Measurements from ENCODE around the gene DEPP1.

The DEPP1 gene

DNA sequence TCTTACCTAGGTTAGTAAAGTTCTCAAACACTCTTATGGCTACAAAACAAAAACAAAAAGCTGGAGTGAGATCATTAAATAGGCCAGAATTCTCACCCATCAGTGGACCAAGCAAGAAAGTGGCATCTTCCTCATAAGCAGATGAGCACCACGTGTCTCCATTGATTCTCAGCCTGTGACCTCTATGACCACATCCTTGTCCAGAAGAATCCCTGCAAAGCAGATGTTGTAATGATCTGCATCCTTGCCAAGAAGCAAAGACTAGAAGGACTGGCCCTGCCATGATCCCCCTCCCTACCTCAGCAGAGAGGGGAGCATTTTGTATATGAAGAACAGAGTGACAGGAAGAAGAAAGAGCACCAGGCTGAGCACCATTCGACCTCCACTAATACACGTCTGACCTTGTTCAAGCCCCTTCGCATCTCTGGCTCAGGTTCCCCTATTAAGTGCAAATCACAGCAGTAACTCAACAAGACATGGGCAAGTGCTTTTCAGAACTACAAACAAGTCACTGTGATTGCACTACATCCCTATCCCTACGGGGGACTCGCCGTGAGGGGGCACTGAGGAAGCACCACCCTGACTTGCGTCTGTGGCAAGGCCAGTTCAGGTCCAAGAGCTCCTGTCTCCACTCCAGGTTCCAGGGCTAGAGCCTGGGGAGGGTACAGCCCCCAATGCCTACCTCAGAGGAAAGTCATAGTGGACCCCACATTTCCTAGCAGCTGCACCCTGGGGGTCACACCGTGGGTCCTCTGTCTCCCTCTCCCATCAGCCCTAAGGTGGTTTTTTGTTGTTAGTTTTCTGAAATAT, 41.2 kb downstream of the DEPP1 start:
- H3K27ac ChIP-seq (ENCODE audit: poor library complexity, severe bottlenecking): no peak overlapping the region
- TF ChIP-seq, protein P1, sequence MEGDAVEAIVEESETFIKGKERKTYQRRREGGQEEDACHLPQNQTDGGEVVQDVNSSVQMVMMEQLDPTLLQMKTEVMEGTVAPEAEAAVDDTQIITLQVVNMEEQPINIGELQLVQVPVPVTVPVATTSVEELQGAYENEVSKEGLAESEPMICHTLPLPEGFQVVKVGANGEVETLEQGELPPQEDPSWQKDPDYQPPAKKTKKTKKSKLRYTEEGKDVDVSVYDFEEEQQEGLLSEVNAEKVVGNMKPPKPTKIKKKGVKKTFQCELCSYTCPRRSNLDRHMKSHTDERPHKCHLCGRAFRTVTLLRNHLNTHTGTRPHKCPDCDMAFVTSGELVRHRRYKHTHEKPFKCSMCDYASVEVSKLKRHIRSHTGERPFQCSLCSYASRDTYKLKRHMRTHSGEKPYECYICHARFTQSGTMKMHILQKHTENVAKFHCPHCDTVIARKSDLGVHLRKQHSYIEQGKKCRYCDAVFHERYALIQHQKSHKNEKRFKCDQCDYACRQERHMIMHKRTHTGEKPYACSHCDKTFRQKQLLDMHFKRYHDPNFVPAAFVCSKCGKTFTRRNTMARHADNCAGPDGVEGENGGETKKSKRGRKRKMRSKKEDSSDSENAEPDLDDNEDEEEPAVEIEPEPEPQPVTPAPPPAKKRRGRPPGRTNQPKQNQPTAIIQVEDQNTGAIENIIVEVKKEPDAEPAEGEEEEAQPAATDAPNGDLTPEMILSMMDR (IDR thresholded peaks at IDR 0.05; ENCODE audit: poor library complexity, severe bottlenecking): no peak
- ATAC-seq (ENCODE audit: low read depth): no peak
- no peaks in the 10 kb centered on the region for H3K4me1 ChIP-seq (ENCODE audit: insufficient read depth, poor library complexity, severe bottlenecking)
- no peak overlapping the region for H3K4me3 ChIP-seq (ENCODE audit: severe bottlenecking)
- H3K27me3 ChIP-seq (ENCODE audit: insufficient read depth, poor library complexity, severe bottlenecking): no peaks in the 10 kb centered on the region
- DNase-seq (ENCODE audit: low spot score): no peak
- H3K9me3 ChIP-seq (ENCODE audit: severe bottlenecking): no peaks in the 10 kb centered on the region
- no peaks in the 10 kb centered on the region for H3K36me3 ChIP-seq (ENCODE audit: low read depth)

GRCh38 chr10:44936314-44936975, 42.2 kb downstream of the DEPP1 start:
- no peak for ATAC-seq (ENCODE audit: low read depth)
- Histone ChIP-seq H3K36me3 (ENCODE audit: low read depth) (no peaks in the 10 kb centered on the region), H3K9me3 (ENCODE audit: severe bottlenecking) (no peaks in the 10 kb centered on the region), H3K27me3 (ENCODE audit: insufficient read depth, poor library complexity, severe bottlenecking) (no peaks in the 10 kb centered on the region), H3K4me1 (ENCODE audit: insufficient read depth, poor library complexity, severe bottlenecking) (no peaks in the 10 kb centered on the region), H3K27ac (ENCODE audit: poor library complexity, severe bottlenecking) (no peak overlapping the region), H3K4me3 (ENCODE audit: severe bottlenecking) (no peak overlapping the region)
- TF ChIP-seq, protein P1 (IDR thresholded peaks at IDR 0.05; ENCODE audit: poor library complexity, severe bottlenecking): no peak
- DNase-seq (ENCODE audit: low spot score): no peak

DNA sequence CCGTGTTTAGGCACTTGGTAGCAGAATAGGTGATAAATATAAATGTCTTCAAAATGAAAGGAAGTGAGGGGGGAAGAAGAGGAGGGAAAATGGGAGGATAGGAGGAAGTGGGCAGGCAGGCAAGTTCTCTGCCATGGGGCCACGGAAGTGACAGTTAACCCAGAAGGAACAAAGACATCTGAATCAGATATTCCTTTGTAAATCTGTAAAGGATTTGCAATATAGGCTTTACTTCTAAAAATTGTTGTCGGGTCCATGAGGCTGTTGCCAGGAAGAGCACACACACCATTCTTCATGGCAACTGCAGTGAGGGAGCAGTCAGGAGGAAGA, 42.7 kb downstream of the DEPP1 start:
- Histone ChIP-seq H3K4me1 (ENCODE audit: insufficient read depth, poor library complexity, severe bottlenecking) (no peaks in the 10 kb centered on the region), H3K36me3 (ENCODE audit: low read depth) (no peaks in the 10 kb centered on the region), H3K4me3 (ENCODE audit: severe bottlenecking) (no peak overlapping the region), H3K9me3 (ENCODE audit: severe bottlenecking) (no peaks in the 10 kb centered on the region), H3K27me3 (ENCODE audit: insufficient read depth, poor library complexity, severe bottlenecking) (no peaks in the 10 kb centered on the region), H3K27ac (ENCODE audit: poor library complexity, severe bottlenecking) (no peak overlapping the region)
- ATAC-seq (ENCODE audit: low read depth): no peak
- DNase-seq (ENCODE audit: low spot score): no peak
- TF ChIP-seq, protein P1 (IDR thresholded peaks at IDR 0.05; ENCODE audit: poor library complexity, severe bottlenecking): no peak

- Histone ChIP-seq H3K4me3 (ENCODE audit: severe bottlenecking) (no peak overlapping the region), H3K27me3 (ENCODE audit: insufficient read depth, poor library complexity, severe bottlenecking) (no peaks in the 10 kb centered on the region)
- no peak for DNase-seq (ENCODE audit: low spot score)
Observed at GRCh38 chr10:44935201-44935965, 43.2 kb downstream of the DEPP1 start.

More at GRCh38 chr10:44935201-44935965, 43.2 kb downstream of the DEPP1 start:
- TF ChIP-seq, protein P1 (IDR thresholded peaks at IDR 0.05; ENCODE audit: poor library complexity, severe bottlenecking): no peak
- H3K9me3 ChIP-seq (ENCODE audit: severe bottlenecking): no peaks in the 10 kb centered on the region
- peak; percentile 35; the same call in 1 of the 3 replicates for ATAC-seq (ENCODE audit: low read depth)
- H3K36me3 ChIP-seq (ENCODE audit: low read depth): no peaks in the 10 kb centered on the region
- no peaks in the 10 kb centered on the region for H3K4me1 ChIP-seq (ENCODE audit: insufficient read depth, poor library complexity, severe bottlenecking)
- no peak overlapping the region for H3K27ac ChIP-seq (ENCODE audit: poor library complexity, severe bottlenecking)
